Sigmoid colon (tissue), 7 donors: ENCODE measurements around the gene CCL14. TPM values are rescaled to one million over a fixed set of nuclear protein-coding genes. Genes with fewer than 3 reads are reported as not detected.

Experiments
- DNase-seq: peaks from one replicate; pipeline ENCODE4 v3.0.0-alpha.2; 2019
- H3K27ac ChIP-seq, 4 donors: fragments of 200-600 bp; sonication (generic); one replicate each; pipeline ENCODE4 v1.5.1; 2016 to 2019; ENCODE audit warnings: mild to moderate bottlenecking in 1 of 4
- H3K27me3 ChIP-seq, 3 donors: fragments of 200-600 bp; sonication (generic); one replicate each; pipeline ENCODE4 v1.5.1; 2019; ENCODE audit warnings: mild to moderate bottlenecking in 1 of 3
- H3K36me3 ChIP-seq, 4 donors: fragments of 200-600 bp; sonication (generic); one replicate each; pipeline ENCODE4 v1.5.1; 2016 to 2019
- H3K4me1 ChIP-seq, 4 donors: fragments of 200-600 bp; sonication (generic); one replicate each; pipeline ENCODE4 v1.5.1; 2017 to 2019
- H3K4me3 ChIP-seq, 4 donors: fragments of 200-600 bp; sonication (generic); one replicate each; pipeline ENCODE4 v1.5.1; 2017 to 2019; ENCODE audit warnings: mild to moderate bottlenecking in 2 of 4, moderate library complexity in 1 of 4
- H3K9me3 ChIP-seq, 4 donors: fragments of 200-600 bp in 3 of 4; sonication (generic) in 3 of 4; one replicate each; pipeline versions ENCODE4 v1.5.1 to v1.6.1; 2013 to 2019
- EP300 ChIP-seq, 4 donors: sonication (generic); formaldehyde crosslinking; IDR thresholded peaks; one replicate each; pipeline ENCODE4 v1.6.1; 2017; ENCODE audit warnings: antibody characterized with exemption in 4 of 4
- POLR2A ChIP-seq, 2 donors: fragments of 450-650 bp; IDR thresholded peaks; one replicate each; pipeline ENCODE4 v1.6.1; 2016; ENCODE audit warnings: antibody characterized with exemption in 2 of 2, mild to moderate bottlenecking in 2 of 2, moderate library complexity in 2 of 2
- POLR2AphosphoS5 ChIP-seq, 4 donors: sonication (generic); formaldehyde crosslinking; IDR thresholded peaks; one replicate each; pipeline ENCODE4 v1.6.1; 2017; ENCODE audit warnings: antibody characterized with exemption in 4 of 4
- WGBS, 2 donors: extraction: QIAGEN DNeasy Blood & Tissue Kit; methylation state at CpG; one replicate each; pipeline ENCODE4 v1.1.7; 2013; 5-methylcytosine and 5-hydroxymethylcytosine counted together
- intact Hi-C: fragments of 100-400 bp; cut with DNase I; formaldehyde crosslinking; loops from one replicate; pipeline ENCODE4 v1.15.1; 2023
- polyA plus RNA-seq, 3 donors: library from polyadenylated mRNA; stranded (reverse); fragments of 200-250 nt; gene quantifications; one replicate each; pipeline ENCODE4 v1.2.3, GENCODE V29; 2013
- total RNA-seq, 4 donors: library from RNA; depleted of rRNA; stranded (reverse); fragments of >200 nt; gene quantifications; one replicate each; pipeline ENCODE4 v1.1.0, GENCODE V29; 2016
- TF ChIP-seq, protein P1 (sequence below), 4 experiments: fragments of 450-650 bp in 3 of 4; fragments of 200-600 bp in 1 of 4; IDR thresholded peaks; one replicate each; pipeline ENCODE4 v1.5.1; 2016 to 2019; ENCODE audit warnings: antibody characterized with exemption in 4 of 4, mild to moderate bottlenecking in 3 of 4, moderate library complexity in 2 of 4
- donor health status: healthy with polysubstance abuse.
- donor health status: Bipolar disorder and iron deficiency.
- donor health status: healthy.

The CCL14 gene
- total and polyA plus RNA-seq, 7 donors: 0.60 to 30.0 (median 18.7) TPM; not detected in 1

- no peaks in the 10 kb centered on the region for H3K36me3 ChIP-seq
- no peaks in the 10 kb centered on the region for H3K4me1 ChIP-seq
- intact Hi-C loops: no loop called here
Observed at GRCh38 chr17:35981908-35982330, 4.6 kb downstream of the CCL14 start.

GRCh38 chr17:35981246-35981645 lies 5.3 kb downstream of the CCL14 start, which contains the start of gene CCL16:
Gene CCL16, minus strand, starts transcription at chr17:35981497. Its CDS starts 77 bp downstream, at chr17:35981420.
- Histone ChIP-seq H3K9me3 (no peaks in the 10 kb centered on the region), H3K4me3 (no peak within 1 kb of the TSS), H3K36me3 (no peaks in the 10 kb centered on the region), H3K27me3 (no peaks in the 10 kb centered on the region), H3K4me1 (peaks cover 0 to 2% (median under 1%) of the 10 kb centered on the region in 4 donors), H3K27ac (no peak within 1 kb of the TSS)
- TF ChIP-seq POLR2A (IDR thresholded peaks at IDR 0.05) (no peak), EP300 (IDR thresholded peaks at IDR 0.05) (no peak), POLR2AphosphoS5 (IDR thresholded peaks at IDR 0.05) (no peak)
- TF ChIP-seq, protein P1, sequence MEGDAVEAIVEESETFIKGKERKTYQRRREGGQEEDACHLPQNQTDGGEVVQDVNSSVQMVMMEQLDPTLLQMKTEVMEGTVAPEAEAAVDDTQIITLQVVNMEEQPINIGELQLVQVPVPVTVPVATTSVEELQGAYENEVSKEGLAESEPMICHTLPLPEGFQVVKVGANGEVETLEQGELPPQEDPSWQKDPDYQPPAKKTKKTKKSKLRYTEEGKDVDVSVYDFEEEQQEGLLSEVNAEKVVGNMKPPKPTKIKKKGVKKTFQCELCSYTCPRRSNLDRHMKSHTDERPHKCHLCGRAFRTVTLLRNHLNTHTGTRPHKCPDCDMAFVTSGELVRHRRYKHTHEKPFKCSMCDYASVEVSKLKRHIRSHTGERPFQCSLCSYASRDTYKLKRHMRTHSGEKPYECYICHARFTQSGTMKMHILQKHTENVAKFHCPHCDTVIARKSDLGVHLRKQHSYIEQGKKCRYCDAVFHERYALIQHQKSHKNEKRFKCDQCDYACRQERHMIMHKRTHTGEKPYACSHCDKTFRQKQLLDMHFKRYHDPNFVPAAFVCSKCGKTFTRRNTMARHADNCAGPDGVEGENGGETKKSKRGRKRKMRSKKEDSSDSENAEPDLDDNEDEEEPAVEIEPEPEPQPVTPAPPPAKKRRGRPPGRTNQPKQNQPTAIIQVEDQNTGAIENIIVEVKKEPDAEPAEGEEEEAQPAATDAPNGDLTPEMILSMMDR (IDR thresholded peaks at IDR 0.05): no peak
- no peak for DNase-seq
- 94% methylated on average over 12 of the region's 12 CpGs for WGBS, 2 donors
- intact Hi-C loops: no loop called here

More at GRCh38 chr17:35981908-35982330, 4.6 kb downstream of the CCL14 start:
- DNase-seq: no peak
- Histone ChIP-seq H3K27ac (no peak overlapping the region), H3K27me3 (no peaks in the 10 kb centered on the region), H3K4me3 (no peak overlapping the region), H3K9me3 (no peaks in the 10 kb centered on the region)
- TF ChIP-seq EP300 (IDR thresholded peaks at IDR 0.05) (no peak), POLR2A (IDR thresholded peaks at IDR 0.05) (no peak), POLR2AphosphoS5 (IDR thresholded peaks at IDR 0.05) (no peak)
- TF ChIP-seq, protein P1 (IDR thresholded peaks at IDR 0.05): no peak
- 35 to 72% methylated on average over 4 of the region's 4 CpGs for WGBS, 2 donors

GRCh38 chr17:35978346-35978745 lies 8.2 kb downstream of the CCL14 start:
- Histone ChIP-seq H3K4me1 (peaks cover 0 to 5% (median 2%) of the 10 kb centered on the region in 4 donors), H3K36me3 (no peaks in the 10 kb centered on the region), H3K27ac (no peak overlapping the region), H3K4me3 (no peak overlapping the region), H3K27me3 (no peaks in the 10 kb centered on the region), H3K9me3 (no peaks in the 10 kb centered on the region)
- WGBS, 2 donors: 89 to 91% methylated on average over 3 of the region's 3 CpGs
- TF ChIP-seq EP300 (IDR thresholded peaks at IDR 0.05) (no peak), POLR2AphosphoS5 (IDR thresholded peaks at IDR 0.05) (no peak)
- TF ChIP-seq, protein P1 (IDR thresholded peaks at IDR 0.05): no peak
- no peak for DNase-seq
- intact Hi-C loops: no loop called here

DNA sequence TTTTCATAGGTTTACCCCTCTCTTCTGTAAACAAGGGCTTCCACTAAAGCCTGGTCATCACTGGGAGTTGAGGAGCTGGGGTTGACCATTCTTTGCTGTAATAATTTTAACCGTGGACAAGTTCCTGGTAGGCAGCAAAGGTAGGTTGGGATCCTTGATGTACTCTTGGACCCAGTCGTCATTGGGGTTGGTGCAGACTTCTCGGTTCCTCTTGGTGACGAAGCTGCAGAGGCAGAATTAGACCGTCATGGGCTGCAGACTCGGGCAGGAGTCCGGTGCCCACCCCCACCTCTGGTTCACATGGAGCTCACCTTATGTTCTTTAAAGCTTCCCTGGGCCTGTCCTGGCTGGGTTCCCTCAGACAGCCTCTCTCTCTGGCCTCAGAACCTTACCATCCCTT lies 9.0 kb downstream of the CCL14 start:
- Histone ChIP-seq H3K4me3 (no peak overlapping the region), H3K9me3 (no peaks in the 10 kb centered on the region), H3K4me1 (peaks cover 0 to 5% (median 2%) of the 10 kb centered on the region in 4 donors), H3K36me3 (no peaks in the 10 kb centered on the region), H3K27me3 (no peaks in the 10 kb centered on the region), H3K27ac (no peak overlapping the region)
- no peak for TF ChIP-seq POLR2A (IDR thresholded peaks at IDR 0.05)
- no peak for TF ChIP-seq POLR2AphosphoS5 (IDR thresholded peaks at IDR 0.05)
- TF ChIP-seq EP300 (IDR thresholded peaks at IDR 0.05): no peak
- no peak for DNase-seq
- intact Hi-C loops: no loop called here
- WGBS, 2 donors: 88 to 91% methylated on average over 7 of the region's 7 CpGs

GRCh38 chr17:35973333-35974260 lies 12.9 kb downstream of the CCL14 start:
- Histone ChIP-seq H3K27me3 (no peaks in the 10 kb centered on the region), H3K4me3 (no peak overlapping the region), H3K36me3 (no peaks in the 10 kb centered on the region), H3K27ac (no peak overlapping the region), H3K4me1 (peaks cover 0 to 5% (median 2%) of the 10 kb centered on the region in 4 donors), H3K9me3 (no peaks in the 10 kb centered on the region)
- DNase-seq: no peak
- intact Hi-C loops: no loop called here
- 43 to 66% methylated on average over 10 of the region's 10 CpGs for WGBS, 2 donors
- TF ChIP-seq POLR2AphosphoS5 (IDR thresholded peaks at IDR 0.05): no peak
- TF ChIP-seq, protein P1 (IDR thresholded peaks at IDR 0.05): no peak
- TF ChIP-seq POLR2A (IDR thresholded peaks at IDR 0.05): no peak
- no peak for TF ChIP-seq EP300 (IDR thresholded peaks at IDR 0.05)
